H1 (cell line): ENCODE results near the gene HEPACAM. TPM values are rescaled to one million over a fixed set of nuclear protein-coding genes. Genes with fewer than 3 reads are reported as not detected.

Experiments used
- BRCA1 ChIP-seq: IDR thresholded peaks from 2 replicates; pipeline ENCODE4 v1.6.1; 2012; ENCODE audit warnings: low read depth, low read length, improper control_type of control experiment
- CHD7 ChIP-seq: fragments of 300-600 bp; sonication (generic); IDR thresholded peaks from 2 replicates; pipeline ENCODE4 v1.7.1; 2012; ENCODE audit warnings: low read length, moderate library complexity, mild to moderate bottlenecking, inconsistent platforms; ENCODE audit not compliant: insufficient replicate concordance
- CTCF ChIP-seq, 3 experiments: IDR thresholded peaks; 1 replicate in 2 of 3; 2 replicates in 1 of 3; pipeline versions ENCODE4 v1.5.1 to v1.6.1; 2011; ENCODE audit warnings: low read length in 3 of 3, mild to moderate bottlenecking in 3 of 3, inconsistent platforms in 2 of 3, low read depth in 1 of 3, moderate library complexity in 1 of 3; ENCODE audit not compliant: insufficient read depth in 1 of 3; ENCODE audit errors: control extremely low read depth in 1 of 3
- NANOG ChIP-seq: IDR thresholded peaks from 2 replicates; pipeline ENCODE4 v1.6.1; 2011; ENCODE audit warnings: low read length, low read depth, mild to moderate bottlenecking, inconsistent platforms; ENCODE audit not compliant: insufficient read depth, poor library complexity, severe bottlenecking
- SP2 ChIP-seq: IDR thresholded peaks from 2 replicates; pipeline ENCODE4 v1.6.1; 2012; ENCODE audit warnings: mild to moderate bottlenecking, low read length, inconsistent platforms
- ZNF274 ChIP-seq: IDR thresholded peaks from 2 replicates; pipeline ENCODE4 v1.7.0; 2012; ENCODE audit warnings: low read length, borderline replicate concordance; ENCODE audit errors: extremely low read depth
- polyA plus RNA-seq, 7 experiments: library from polyadenylated mRNA; depleted of rRNA in 3 of 7; stranded (reverse) in 5 of 7; unstranded in 2 of 7; fragments of >200 nt in 5 of 7; fragments of 200-250 nt in 2 of 7; gene quantifications; 1 replicate in 5 of 7; 2 replicates in 1 of 7; 4 replicates in 1 of 7; pipeline versions ENCODE4 v1.2.1 to v1.2.3, GENCODE V29; 2011 to 2013; ENCODE audit warnings: missing spikeins in 2 of 7, mixed read lengths in 2 of 7
- total RNA-seq: library from RNA; stranded (reverse); fragmentation: NEBNext Ultra II Directional; extraction: Animal tissue kit (Norgen Biotek cat#: 25700); gene quantifications from 2 replicates; pipeline ENCODE4 v1.2.1, GENCODE V29; 2021

HEPACAM gene
- total and polyA plus RNA-seq, 2 of the 8 experiments (the other 6 are each of a cell fraction or from before 2014, with no cell fraction given): not detected

- TF ChIP-seq CTCF (IDR thresholded peaks at IDR 0.05; ENCODE audit: control extremely low read depth in 1 of 3, insufficient read depth in 1 of 3, low read depth in 1 of 3, low read length in 3 of 3): no peak
- no peak for TF ChIP-seq CHD7
- TF ChIP-seq BRCA1: no peak
- no peak for TF ChIP-seq ZNF274
- TF ChIP-seq NANOG: no peak
- TF ChIP-seq SP2: no peak
Measured at GRCh38 chr11:124942466-124943253, 6.8 kb upstream of the HEPACAM start (continued).
